GM19099 (cell line): ENCODE data around the gene CALML4.

Experiments used
- POLR2A ChIP-seq: IDR thresholded peaks from 3 replicates; pipeline ENCODE4 v1.6.1; 2011; ENCODE audit warnings: low read depth; ENCODE audit not compliant: insufficient read length; ENCODE audit errors: extremely low read depth

CALML4 gene

GRCh38 chr15:68213991-68214837 is 9.1 kb upstream of the CALML4 start:
- TF ChIP-seq POLR2A, result no peak

DNA sequence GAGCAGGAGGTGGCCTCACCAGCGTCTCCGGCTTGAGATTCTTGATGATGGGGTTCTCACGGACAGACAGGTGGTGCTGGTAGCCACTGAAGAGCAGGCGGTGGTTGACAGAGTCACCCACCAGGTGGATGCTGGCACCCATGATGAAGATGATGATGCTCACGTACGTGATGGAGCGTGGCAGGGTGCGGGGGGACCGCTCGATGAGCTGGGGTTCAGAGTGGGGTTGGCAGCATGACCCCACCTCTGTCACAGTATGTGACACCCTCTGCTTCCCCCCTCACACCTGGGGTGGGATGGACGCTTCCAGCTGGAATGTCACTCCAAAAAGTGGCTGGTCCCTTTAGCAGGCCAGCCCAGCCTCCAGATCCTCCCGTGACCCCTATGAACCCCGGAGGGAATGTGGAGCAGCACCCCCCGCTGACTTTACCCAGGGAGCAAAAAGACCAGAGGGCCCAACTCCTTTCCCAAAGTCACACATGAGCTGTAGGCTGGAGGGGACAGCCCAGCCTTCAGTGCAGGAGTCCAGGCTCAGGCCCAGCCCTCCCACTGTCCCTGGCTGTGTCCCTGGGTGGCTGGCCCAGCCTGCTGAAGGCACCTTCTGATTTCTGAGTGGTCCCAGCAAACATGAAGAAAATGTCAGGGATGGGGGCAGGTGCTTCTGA is 6.7 kb upstream of the CALML4 start:
- TF ChIP-seq POLR2A, result no peak

DNA sequence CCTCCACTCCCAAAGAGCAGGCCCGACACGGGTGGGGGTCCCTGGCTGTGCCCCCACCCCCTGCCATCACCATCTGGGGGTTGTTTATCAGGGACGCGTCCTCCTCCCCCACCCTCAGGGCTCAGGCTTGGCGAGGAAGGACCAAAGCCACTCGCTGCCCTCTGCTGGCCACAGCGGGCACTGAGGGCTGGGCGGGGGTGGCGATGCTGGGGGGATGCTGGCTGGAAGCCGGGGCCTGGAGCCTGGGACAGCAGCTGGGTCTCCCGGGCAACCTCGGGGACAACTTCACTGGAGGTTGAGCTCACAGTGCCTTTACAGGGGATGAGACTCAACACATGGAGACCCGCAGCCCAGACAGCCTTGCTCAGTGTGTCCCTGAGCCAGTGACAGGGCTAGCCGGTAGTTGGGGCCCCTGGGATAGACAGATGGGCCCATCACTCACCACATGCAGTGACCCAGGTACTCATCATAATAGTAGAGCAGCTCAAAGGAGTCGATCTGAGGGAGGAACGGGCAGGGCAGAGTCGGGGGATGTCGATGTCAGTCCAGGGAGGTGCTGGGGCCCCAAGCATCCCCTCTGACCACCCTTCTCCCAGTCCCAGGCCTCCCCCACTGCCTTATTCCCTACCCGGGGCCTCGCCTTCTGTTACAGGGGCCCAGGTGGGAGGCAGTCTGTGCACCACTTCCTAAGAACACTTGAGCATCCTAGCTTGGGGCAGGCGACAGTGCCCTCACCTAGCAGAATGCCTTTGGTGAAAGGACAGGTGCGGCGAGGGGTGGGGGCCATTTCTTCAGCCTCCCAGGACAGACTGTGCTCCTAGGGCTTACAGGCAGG is 5.9 kb upstream of the CALML4 start:
- TF ChIP-seq POLR2A, result no peak

DNA sequence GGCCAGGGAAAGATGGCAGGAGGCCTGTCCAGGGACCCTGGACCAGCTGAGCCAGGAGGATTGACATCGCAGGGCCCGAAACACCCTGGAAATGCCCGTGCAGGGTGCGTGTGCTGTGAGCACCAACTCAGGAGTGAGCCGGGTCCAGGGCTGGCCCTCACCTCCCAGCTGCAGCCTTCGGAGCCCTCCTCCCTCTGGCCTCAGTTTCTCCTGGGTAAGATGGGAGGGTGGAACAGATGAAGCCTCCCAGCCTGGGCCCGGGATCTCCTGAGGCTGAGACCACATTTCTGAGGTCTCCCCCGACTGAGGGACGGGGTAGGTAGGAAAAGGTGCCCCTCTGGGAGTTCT is 5.3 kb upstream of the CALML4 start:
- no peak for TF ChIP-seq POLR2A

DNA sequence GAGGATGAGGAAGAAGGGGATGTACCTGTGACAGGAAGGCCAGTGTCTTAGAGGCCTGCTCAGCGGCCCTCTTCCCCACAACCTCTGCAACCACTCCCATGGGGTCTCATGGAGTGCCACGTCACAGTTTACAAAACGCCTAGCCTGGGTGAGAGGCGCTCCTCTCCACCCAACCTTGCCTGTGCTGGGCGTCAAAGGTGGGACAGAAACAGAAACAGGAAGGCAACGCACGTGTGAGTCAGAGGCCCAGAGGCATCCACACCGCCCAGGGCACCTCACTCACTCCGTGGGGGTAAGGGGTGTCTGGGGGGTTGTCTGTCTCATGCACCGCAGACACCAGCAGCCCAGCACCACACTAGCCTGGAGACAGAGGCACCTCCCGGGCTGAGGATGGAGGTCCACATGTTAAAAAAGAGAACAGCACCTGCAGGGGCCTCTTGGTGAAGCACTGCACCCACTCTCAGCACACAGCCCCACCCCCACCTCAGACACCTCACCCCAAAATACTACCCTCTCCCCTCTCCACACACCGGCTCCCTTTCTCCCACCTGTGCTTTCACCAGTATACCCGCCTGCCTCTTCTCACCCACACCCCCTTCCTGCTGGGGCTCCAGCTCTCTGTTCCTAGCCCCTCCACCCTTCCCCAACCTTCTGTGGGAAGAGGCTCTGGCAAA is 4.7 kb upstream of the CALML4 start:
- peak; percentile 10 for TF ChIP-seq POLR2A

GRCh38 chr15:68209272-68209671 is 4.1 kb upstream of the CALML4 start:
- TF ChIP-seq POLR2A, result no peak

DNA sequence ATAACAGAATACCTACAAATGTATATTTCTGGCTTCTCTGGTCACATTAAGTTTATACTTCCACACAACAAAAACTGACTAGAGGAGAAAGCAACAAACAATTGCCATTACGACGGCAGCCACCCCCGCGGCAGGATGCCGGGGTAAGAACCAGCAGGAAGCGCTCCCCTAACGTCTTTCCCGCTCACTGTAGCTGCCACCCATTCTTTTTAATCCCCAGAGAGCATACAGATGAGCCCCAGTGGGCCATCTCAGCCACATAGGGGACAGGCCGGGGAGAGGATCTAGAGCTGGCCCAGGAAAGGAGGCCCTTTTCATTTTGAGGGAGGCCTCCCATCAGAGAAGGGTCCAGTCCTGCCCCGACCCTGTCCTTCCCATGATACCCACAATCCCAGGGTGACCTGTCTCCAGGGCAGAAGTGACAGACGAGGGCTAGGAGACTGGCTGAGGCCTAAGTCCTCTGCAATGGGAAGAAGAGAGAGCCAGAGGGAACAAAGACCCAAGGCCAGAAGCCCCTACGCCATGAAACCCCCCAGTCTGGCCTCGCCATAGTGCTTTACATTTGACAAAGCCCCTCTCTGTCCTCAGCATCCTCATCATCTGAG is 3.6 kb upstream of the CALML4 start:
- no peak for TF ChIP-seq POLR2A

- no peak for TF ChIP-seq POLR2A
These were observed 3.0 kb upstream of the CALML4 start for GRCh38 chr15:68208136-68208535.

GRCh38 chr15:68207176-68207935 is 2.2 kb upstream of the CALML4 start:
- TF ChIP-seq POLR2A, result no peak

DNA sequence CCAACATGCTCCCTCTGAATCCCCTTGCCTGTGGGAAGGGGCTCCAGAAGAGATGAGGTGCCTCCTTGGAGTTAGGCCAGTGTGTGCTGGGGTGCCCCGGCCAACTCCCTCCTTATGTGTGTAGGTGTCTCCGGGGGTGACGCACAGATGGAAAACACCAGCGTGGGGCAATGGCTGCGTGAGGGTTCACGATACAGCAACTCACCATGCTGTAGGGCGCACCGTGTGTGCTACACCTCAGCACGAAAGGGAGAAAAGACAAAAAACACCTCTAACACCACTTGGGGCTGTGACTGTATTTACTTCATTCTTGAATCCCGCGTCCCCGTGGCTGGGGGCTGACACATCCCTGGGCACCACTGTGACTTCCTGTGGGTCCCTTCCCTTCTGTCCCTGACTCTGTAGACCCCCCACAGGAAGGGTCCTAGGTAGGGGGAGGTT is 1.6 kb upstream of the CALML4 start:
- TF ChIP-seq POLR2A, result no peak

DNA sequence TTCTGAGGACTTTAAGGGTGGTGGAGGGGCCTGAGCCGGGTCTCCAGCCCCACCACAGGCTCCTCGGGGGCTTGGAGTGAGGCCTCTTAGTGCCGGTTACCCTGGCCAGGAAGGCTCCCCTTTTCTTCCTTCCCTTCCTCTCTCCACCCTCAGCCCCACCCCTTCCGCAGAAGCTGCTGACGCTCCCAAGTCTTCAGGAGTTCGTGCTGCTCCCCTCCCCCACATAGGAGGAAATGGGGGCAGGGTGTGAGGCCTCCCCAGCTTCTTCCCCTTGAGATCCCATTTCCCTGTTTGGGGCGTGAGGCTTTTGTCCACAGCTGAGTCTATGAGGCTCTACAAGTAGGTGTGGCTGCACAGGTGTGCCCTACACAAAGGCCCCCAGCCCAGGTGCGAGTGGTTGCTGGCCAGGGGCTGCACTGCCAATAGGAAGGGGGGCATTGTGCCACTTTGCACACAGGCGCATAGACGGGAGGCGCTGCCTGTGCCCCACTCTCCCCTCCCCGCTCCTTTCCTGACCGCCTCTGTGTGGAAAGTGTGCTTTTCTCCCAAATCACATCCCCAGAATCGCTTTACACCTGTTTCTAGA is 915 bp upstream of the CALML4 start:
- no peak for TF ChIP-seq POLR2A

DNA sequence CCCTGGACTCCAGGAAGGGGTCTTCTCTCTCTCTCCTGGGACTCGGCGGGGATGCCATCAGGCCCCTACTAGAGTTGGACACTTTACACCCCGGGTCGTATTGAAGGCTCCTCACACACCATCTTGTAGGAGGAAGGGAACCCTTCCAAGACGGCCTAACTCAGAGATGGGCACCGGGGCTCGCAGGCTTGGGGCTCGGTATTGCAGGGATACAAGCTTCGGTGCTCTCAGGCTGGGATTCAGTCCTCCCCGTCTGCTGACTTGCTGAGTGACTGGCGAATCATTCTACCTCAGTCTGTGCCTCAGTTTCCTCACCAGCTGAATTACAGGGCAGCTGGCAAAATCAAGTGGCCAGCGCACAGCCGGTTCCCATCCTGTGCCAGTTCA is 419 bp upstream of the CALML4 start:
- no peak for TF ChIP-seq POLR2A

GRCh38 chr15:68204361-68204760 is 771 bp downstream of the CALML4 start:
- TF ChIP-seq POLR2A, result no peak
